ENCODE data around the gene SRXN1.
"Not testable (repeated sequence)": the region's sequence is repeated elsewhere in the genome, so short reads cannot be mapped to it uniquely, and the experiment has no call there.

The SRXN1 gene

DNA sequence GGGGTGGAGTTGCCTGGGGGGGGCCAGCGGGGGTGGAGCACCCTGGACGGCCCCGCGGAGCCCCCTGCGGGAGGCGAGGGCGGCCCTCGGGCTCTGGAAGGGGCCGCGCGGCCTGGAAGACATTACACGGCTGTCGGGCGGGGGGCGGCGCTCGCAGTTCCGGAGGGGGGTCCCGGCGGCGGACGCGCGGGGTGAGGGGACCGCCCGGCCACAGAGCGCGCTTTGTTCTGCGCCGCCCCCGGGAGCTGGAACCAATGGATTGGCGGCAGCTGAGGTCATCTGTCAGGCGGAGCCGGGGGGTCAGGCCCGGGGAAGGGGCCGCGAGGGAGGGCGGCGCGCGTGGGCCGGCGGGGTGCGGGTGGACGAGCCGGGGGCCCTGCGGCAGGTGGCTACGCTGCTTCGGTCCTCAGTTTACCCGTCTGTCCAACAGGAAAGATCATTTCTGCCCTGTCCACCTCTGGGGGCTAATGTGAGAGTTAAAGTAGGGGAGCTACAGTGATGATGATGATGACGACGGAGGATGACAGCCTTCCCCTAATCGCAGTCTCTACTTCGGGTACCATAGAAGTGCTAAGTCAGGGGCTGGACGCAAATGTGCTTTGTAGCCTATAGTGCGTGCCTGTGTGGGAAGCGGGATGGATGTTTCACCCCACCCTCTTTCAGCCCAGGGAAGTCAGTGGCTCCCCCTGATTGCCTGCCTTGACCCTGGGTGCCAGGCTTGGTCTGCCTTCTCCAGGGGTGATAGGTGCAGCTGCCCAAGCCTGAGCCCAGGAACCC lies 10.4 kb downstream of the SRXN1 start:
- TF ChIP-seq, protein P1, sequence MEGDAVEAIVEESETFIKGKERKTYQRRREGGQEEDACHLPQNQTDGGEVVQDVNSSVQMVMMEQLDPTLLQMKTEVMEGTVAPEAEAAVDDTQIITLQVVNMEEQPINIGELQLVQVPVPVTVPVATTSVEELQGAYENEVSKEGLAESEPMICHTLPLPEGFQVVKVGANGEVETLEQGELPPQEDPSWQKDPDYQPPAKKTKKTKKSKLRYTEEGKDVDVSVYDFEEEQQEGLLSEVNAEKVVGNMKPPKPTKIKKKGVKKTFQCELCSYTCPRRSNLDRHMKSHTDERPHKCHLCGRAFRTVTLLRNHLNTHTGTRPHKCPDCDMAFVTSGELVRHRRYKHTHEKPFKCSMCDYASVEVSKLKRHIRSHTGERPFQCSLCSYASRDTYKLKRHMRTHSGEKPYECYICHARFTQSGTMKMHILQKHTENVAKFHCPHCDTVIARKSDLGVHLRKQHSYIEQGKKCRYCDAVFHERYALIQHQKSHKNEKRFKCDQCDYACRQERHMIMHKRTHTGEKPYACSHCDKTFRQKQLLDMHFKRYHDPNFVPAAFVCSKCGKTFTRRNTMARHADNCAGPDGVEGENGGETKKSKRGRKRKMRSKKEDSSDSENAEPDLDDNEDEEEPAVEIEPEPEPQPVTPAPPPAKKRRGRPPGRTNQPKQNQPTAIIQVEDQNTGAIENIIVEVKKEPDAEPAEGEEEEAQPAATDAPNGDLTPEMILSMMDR (IDR thresholded peaks at IDR 0.05; ENCODE audit: low read length, missing control alignments): no peak
- DNase-seq (ENCODE audit: low read depth): no peak
- H3K4me3 ChIP-seq (replicated peaks; ENCODE audit: low read depth, low read length): peak overlapping the region; percentile 7

DNA sequence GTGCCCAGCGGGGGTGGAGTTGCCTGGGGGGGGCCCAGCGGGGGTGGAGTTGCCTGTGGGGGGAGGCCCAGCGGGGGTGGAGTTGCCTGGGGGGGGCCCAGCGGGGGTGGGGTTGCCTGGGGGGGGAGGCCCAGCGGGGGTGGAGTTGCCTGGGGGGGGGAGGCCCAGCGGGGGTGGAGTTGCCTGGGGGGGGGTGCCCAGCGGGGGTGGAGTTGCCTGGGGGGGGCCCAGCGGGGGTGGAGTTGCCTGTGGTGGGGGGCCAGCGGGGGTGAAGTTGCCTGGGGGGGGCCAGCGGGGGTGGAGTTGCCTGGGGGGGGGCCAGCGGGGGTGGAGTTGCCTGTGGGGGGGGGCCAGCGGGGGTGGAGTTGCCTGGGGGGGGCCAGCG lies 11.0 kb downstream of the SRXN1 start:
- DNase-seq (ENCODE audit: low read depth); H3K4me3 ChIP-seq (replicated peaks; ENCODE audit: low read depth, low read length): not testable (repeated sequence)

DNA sequence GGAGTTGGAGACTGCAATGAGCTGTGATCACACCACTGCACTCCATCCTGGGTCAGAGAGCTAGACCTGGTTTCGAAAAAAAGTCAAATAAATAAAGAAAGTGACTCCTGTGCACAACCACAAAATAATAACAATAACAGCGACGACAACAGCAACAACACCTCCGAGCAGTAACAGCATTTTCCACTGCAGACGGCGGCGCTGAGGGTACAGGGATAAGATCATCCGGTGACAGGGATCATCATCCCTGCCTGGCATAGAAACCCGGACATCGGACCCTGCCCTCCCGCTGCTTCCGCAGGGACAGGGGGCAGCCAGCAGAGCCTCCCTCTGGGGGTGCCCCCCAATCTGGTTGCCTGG lies 11.5 kb downstream of the SRXN1 start:
- no peak overlapping the region for H3K4me3 ChIP-seq (replicated peaks; ENCODE audit: low read depth, low read length)
- TF ChIP-seq, protein P1 (IDR thresholded peaks at IDR 0.05; ENCODE audit: low read length, missing control alignments): no peak
- DNase-seq (ENCODE audit: low read depth): no peak

DNA sequence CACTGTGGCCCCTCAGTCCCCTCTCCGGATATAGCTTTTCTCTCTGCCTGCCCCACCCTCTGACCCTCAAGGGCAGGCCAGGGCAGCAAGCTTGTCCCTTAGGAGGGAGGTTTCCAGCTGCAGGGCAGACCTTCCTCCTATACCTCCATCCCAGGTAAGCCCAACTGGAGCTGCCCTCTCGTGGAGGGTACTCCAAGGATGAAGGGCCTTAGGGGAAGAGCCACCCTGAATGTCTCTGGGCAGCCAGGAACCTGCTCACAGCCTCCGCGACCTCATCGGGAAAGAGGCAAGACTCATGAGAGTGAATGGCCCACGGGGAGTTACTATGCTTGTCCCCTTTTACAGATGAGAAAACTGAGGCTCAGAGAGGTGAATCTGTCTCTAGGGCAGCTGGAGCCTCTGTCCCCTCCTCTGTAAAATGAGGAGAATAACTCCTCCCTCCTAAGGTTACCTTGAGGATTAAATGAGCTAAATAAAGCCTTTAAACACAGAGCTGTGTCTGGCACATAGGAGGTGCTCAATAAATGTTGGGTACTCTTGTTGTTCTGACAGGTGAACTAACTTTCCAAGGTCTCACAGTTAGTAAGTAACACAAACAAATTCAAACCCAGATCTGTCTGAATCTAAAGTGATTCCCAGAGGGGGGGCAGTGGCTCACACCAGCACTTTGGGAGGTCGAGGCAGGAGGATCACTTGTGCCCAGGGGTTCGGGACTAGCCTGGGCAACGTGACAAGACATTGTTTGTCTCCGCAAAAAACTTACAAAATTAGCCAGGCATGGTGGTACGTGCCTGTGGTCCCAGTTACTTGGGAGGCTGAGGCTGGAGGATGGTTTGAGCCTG lies 12.1 kb downstream of the SRXN1 start:
- no peak overlapping the region for H3K4me3 ChIP-seq (replicated peaks; ENCODE audit: low read depth, low read length)
- TF ChIP-seq, protein P1 (IDR thresholded peaks at IDR 0.05; ENCODE audit: low read length, missing control alignments): no peak
- DNase-seq (ENCODE audit: low read depth): no peak

DNA sequence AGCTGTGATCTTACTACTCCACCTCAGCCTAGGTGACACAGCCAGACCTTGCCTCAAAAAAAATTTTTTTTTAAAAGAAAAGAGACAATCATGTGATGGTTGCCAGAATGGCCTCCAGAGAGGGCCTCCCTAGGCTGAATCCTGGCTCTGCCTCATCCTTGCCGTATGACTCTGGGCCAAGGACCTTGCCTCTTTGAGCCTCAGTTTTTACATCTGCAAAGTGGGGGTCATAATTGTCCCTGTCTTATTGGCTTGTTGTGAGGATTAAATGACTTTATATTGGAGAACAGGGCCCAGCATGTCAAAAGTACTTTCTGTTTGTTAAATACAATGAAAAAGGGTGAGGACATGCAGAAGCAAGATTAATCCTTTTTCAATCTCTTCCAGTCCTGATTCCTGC lies 14.4 kb downstream of the SRXN1 start:
- no peak overlapping the region for H3K4me3 ChIP-seq (replicated peaks; ENCODE audit: low read depth, low read length)
- TF ChIP-seq, protein P1 (IDR thresholded peaks at IDR 0.05; ENCODE audit: low read length, missing control alignments): no peak
- no peak for DNase-seq (ENCODE audit: low read depth)

DNA sequence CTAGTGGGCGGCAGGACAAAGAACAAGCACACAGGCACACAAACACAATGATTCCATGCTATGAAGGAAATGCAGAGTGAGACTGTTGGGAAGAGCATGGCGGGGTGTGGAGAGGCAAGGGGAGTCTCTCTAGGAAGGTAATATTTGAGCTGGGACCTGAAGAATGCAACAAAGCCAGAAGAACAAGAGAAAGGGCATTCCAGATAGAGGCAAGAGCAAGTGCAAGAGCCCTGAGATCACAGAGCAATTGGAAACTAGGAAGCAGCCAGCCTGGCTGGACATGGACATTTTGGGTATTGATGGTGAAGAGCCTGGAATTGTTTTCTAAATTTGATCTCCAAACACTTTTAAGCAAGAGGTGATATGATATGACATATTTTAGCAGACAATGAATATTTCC lies 15.4 kb downstream of the SRXN1 start:
- no peak for DNase-seq (ENCODE audit: low read depth)
- TF ChIP-seq, protein P1 (IDR thresholded peaks at IDR 0.05; ENCODE audit: low read length, missing control alignments): no peak
- H3K4me3 ChIP-seq (replicated peaks; ENCODE audit: low read depth, low read length): no peak overlapping the region

DNA sequence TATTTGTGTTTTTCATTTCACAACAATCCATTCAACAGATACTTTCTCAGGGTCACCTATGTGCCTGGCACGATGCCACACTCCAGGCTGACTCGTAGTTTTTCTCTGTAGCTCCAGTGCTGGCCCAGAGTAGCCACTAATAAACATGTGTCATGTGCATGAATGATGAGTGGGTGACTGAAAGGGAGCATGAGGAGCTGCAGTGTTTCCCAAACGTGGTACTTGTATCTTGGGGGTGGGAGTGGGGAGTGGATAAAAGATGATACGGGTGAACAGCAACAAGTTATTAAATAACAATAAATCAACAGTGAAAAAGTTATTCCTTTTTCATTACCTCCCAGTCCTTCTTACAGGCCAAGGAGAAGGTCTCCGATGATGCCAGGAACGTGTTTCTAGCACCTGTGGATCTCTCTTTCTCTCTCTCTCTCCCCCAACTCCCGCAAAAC lies 17.1 kb downstream of the SRXN1 start:
- TF ChIP-seq, protein P1 (IDR thresholded peaks at IDR 0.05; ENCODE audit: low read length, missing control alignments): no peak
- no peak overlapping the region for H3K4me3 ChIP-seq (replicated peaks; ENCODE audit: low read depth, low read length)
- no peak for DNase-seq (ENCODE audit: low read depth)

Measured in fibroblast of pulmonary artery (primary cell).